Thoracic aorta (tissue), 2 donors: ENCODE results near the gene GSG1. TPM values are rescaled to one million over a fixed set of nuclear protein-coding genes. Genes with fewer than 3 reads are reported as not detected.
"Not testable (repeated sequence)": the region's sequence is repeated elsewhere in the genome, so short reads cannot be mapped to it uniquely, and the experiment has no call there.

Experiments
- ATAC-seq: fragments of 150-250 bp; one replicate; pipeline ENCODE4 v1.8.0; 2017; ENCODE audit warnings: low read depth; ENCODE audit not compliant: insufficient number of reproducible peaks, low FRiP score
- DNase-seq: peaks from one replicate; pipeline ENCODE4 v3.0.0-alpha.2; 2020; ENCODE audit warnings: low spot score
- H3K27ac ChIP-seq, 2 donors: fragments of 200-600 bp; sonication (generic); 1 replicate in 1 of 2; 2 replicates in 1 of 2; pipeline ENCODE4 v1.5.1; 2016; ENCODE audit warnings: mild to moderate bottlenecking in 2 of 2, moderate library complexity in 2 of 2
- H3K27me3 ChIP-seq: fragments of 200-600 bp; sonication (generic); replicated peaks from 2 replicates; pipeline ENCODE4 v1.6.0; 2016; ENCODE audit warnings: mild to moderate bottlenecking; ENCODE audit not compliant: insufficient read depth
- H3K36me3 ChIP-seq: fragments of 200-600 bp; sonication (generic); one replicate; pipeline ENCODE4 v1.5.1; 2016
- H3K4me1 ChIP-seq, 2 donors: fragments of 200-600 bp; sonication (generic); 1 replicate in 1 of 2; 2 replicates in 1 of 2; pipeline versions ENCODE4 v1.5.1 to v1.6.0; 2016; ENCODE audit warnings: low read depth in 2 of 2, mild to moderate bottlenecking in 1 of 2; ENCODE audit not compliant: control insufficient read depth in 1 of 2
- H3K4me3 ChIP-seq: fragments of 200-600 bp; sonication (generic); 2 replicates; pipeline ENCODE4 v1.5.1; 2016; ENCODE audit warnings: mild to moderate bottlenecking
- H3K9me3 ChIP-seq: fragments of 200-600 bp; sonication (generic); 2 replicates; pipeline ENCODE4 v1.5.1; 2016
- CTCF ChIP-seq: fragments of 200-600 bp; sonication (generic); IDR thresholded peaks from one replicate; pipeline ENCODE4 v1.5.1; 2019; ENCODE audit warnings: antibody characterized with exemption
- total RNA-seq, 2 donors: library from RNA; depleted of rRNA; stranded (reverse); fragments of >200 nt; gene quantifications; one replicate each; pipeline versions ENCODE4 v1.1.0 to v1.2.3, GENCODE V29; 2016

The GSG1 gene
- total RNA-seq, 2 donors from 2014 or later = not detected

- TF ChIP-seq CTCF = no peak
- H3K4me3 ChIP-seq = no peak overlapping the region
- peaks cover 0 to 21% of the 10 kb centered on the region in 2 donors for H3K4me1 ChIP-seq
- H3K9me3 ChIP-seq = no peaks in the 10 kb centered on the region
- H3K27me3 ChIP-seq = no peaks in the 10 kb centered on the region
- no peaks in the 10 kb centered on the region for H3K36me3 ChIP-seq
- no peak overlapping the region for H3K27ac ChIP-seq
- ATAC-seq (no peak), DNase-seq (no peak)
Observed at GRCh38 chr12:13041224-13041623, 62.2 kb downstream of the GSG1 start.

GRCh38 chr12:13039328-13039956, 64.0 kb downstream of the GSG1 start:
- no peak overlapping the region for H3K27ac ChIP-seq
- no peak for DNase-seq
- H3K36me3 ChIP-seq = no peaks in the 10 kb centered on the region
- no peak overlapping the region for H3K4me3 ChIP-seq
- H3K9me3 ChIP-seq = no peaks in the 10 kb centered on the region
- no peak for ATAC-seq
- TF ChIP-seq CTCF = no peak
- H3K27me3 ChIP-seq = no peaks in the 10 kb centered on the region
- H3K4me1 ChIP-seq = peaks cover 0 to 7% of the 10 kb centered on the region in 2 donors

GRCh38 chr12:13038491-13039161, 64.8 kb downstream of the GSG1 start:
- no peak for TF ChIP-seq CTCF
- Histone ChIP-seq H3K4me3 (no peak overlapping the region), H3K27me3 (no peaks in the 10 kb centered on the region), H3K36me3 (no peaks in the 10 kb centered on the region), H3K4me1 (peaks cover 0 to 7% of the 10 kb centered on the region in 2 donors), H3K27ac (peak overlapping the region; percentile 57 to 60), H3K9me3 (no peaks in the 10 kb centered on the region)
- DNase-seq (no peak), ATAC-seq (peak; percentile 49)

- no peak for ATAC-seq
Observed at GRCh38 chr12:13036881-13037280, 66.6 kb downstream of the GSG1 start.

GRCh38 chr12:13035335-13035734, 68.1 kb downstream of the GSG1 start:
- not testable (repeated sequence) for H3K27ac ChIP-seq, H3K4me3 ChIP-seq, DNase-seq, H3K9me3 ChIP-seq, ATAC-seq, H3K36me3 ChIP-seq, H3K27me3 ChIP-seq, H3K4me1 ChIP-seq

More at GRCh38 chr12:13036881-13037280, 66.6 kb downstream of the GSG1 start:
- H3K4me3 ChIP-seq = no peak overlapping the region
- DNase-seq = no peak
- H3K36me3 ChIP-seq = no peaks in the 10 kb centered on the region
- peaks cover 0 to 7% of the 10 kb centered on the region in 2 donors for H3K4me1 ChIP-seq
- no peaks in the 10 kb centered on the region for H3K9me3 ChIP-seq
- no peaks in the 10 kb centered on the region for H3K27me3 ChIP-seq
- no peak overlapping the region for H3K27ac ChIP-seq
- no peak for TF ChIP-seq CTCF

Other genes starting within 250 kb of the GSG1 start
- 100 to 1,000 TPM in 1 of 2 donors, 10 to 100 TPM in 1; 42.8 to 123 TPM for gene GPRC5A, start 212.1 kb downstream of the GSG1 start, total RNA-seq
- gene GPRC5D, start 151.5 kb downstream of the GSG1 start, total RNA-seq = not detected
- gene HEBP1, start 103.4 kb downstream of the GSG1 start, total RNA-seq = 10 to 100 TPM; 39.9 to 57.8 TPM
- gene FAM234B, start 59.3 kb downstream of the GSG1 start, total RNA-seq = 1 to 10 TPM; 4.5 to 8.5 TPM
- gene EMP1, start 93.1 kb upstream of the GSG1 start, total RNA-seq = 1,000 to 10,000 TPM in 1 of 2 donors, 100 to 1,000 TPM in 1; 295 to 1,389 TPM